Measurements from ENCODE around the gene SCAMP2.

DNA sequence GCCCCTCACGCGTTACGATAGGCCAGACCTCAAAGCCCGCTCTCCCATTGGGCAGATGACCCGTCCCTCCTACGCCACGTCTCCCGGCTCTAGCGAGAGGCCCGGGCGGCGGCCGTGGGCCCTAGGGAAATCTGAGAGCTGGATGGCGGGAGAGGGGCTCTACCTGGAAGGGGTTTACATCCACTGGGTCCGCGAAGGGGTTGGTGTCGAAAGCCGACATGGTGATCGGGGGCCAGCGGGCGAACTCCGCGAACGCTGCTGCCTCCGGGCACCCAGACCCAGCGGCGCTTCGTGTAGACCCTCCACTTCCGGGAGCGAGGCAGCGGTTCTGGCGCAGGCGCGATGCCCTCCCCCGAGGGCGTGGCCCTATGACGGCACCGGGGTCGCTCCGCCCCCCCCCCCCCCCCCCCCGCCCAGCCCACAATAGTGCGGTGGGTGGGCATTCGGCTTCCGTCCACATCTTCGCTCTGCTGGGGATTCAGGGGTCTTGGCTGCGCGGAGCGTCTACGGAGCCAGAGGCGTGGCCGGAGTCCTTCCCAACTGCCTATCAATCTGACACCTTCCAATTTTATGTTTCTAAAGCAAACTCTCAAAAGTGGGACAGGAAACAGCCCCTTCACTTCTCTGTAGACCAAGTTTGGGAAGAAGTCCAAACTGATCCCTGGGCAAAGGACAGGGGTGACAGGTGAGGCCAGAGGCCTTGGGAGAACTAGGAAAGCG is at the start of gene SCAMP2:
- TF ChIP-seq ZNF570 (CRISPR knock-in tag; IDR thresholded peaks at IDR 0.05; ENCODE audit: borderline replicate concordance) (no peak), POLR2A (IDR thresholded peaks at IDR 0.05; ENCODE audit: insufficient read depth in 1 of 2, low read depth in 2 of 2, low read length in 2 of 2) (peak; percentile 92 to 93), CENPX (CRISPR knock-in tag; IDR thresholded peaks at IDR 0.05) (no peak), ATF3 (CRISPR knock-in tag; IDR thresholded peaks at IDR 0.05) (no peak), HOXA9 (CRISPR knock-in tag; IDR thresholded peaks at IDR 0.05; ENCODE audit: borderline replicate concordance) (no peak), NR2C2 (CRISPR knock-in tag; IDR thresholded peaks at IDR 0.05; ENCODE audit: borderline replicate concordance) (peak; percentile 73; the same call in 1 of the 2 replicates), MIER2 (CRISPR knock-in tag; IDR thresholded peaks at IDR 0.05) (no peak), ZNF274 (CRISPR knock-in tag; IDR thresholded peaks at IDR 0.05) (peak; percentile 57; the same call in 1 of the 2 replicates), ZFAT (CRISPR knock-in tag; conservative IDR thresholded peaks at IDR 0.05) (no peak), ZGPAT (CRISPR knock-in tag; IDR thresholded peaks at IDR 0.05) (peak; percentile 76), CHD2 (IDR thresholded peaks at IDR 0.05; ENCODE audit: low read depth, low read length) (0 out of 2 replicates have a peak, but pooled peaks have one; percentile 10), ESRRA (CRISPR knock-in tag; IDR thresholded peaks at IDR 0.05; ENCODE audit: low read depth) (0 out of 2 replicates have a peak, but pooled peaks have one; percentile 27)
- TF ChIP-seq, protein P1, sequence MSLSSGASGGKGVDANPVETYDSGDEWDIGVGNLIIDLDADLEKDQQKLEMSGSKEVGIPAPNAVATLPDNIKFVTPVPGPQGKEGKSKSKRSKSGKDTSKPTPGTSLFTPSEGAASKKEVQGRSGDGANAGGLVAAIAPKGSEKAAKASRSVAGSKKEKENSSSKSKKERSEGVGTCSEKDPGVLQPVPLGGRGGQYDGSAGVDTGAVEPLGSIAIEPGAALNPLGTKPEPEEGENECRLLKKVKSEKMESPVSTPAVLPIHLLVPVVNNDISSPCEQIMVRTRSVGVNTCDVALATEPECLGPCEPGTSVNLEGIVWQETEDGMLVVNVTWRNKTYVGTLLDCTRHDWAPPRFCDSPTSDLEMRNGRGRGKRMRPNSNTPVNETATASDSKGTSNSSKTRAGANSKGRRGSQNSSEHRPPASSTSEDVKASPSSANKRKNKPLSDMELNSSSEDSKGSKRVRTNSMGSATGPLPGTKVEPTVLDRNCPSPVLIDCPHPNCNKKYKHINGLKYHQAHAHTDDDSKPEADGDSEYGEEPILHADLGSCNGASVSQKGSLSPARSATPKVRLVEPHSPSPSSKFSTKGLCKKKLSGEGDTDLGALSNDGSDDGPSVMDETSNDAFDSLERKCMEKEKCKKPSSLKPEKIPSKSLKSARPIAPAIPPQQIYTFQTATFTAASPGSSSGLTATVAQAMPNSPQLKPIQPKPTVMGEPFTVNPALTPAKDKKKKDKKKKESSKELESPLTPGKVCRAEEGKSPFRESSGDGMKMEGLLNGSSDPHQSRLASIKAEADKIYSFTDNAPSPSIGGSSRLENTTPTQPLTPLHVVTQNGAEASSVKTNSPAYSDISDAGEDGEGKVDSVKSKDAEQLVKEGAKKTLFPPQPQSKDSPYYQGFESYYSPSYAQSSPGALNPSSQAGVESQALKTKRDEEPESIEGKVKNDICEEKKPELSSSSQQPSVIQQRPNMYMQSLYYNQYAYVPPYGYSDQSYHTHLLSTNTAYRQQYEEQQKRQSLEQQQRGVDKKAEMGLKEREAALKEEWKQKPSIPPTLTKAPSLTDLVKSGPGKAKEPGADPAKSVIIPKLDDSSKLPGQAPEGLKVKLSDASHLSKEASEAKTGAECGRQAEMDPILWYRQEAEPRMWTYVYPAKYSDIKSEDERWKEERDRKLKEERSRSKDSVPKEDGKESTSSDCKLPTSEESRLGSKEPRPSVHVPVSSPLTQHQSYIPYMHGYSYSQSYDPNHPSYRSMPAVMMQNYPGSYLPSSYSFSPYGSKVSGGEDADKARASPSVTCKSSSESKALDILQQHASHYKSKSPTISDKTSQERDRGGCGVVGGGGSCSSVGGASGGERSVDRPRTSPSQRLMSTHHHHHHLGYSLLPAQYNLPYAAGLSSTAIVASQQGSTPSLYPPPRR (CRISPR knock-in tag; IDR thresholded peaks at IDR 0.05; ENCODE audit: borderline replicate concordance), result no peak

All from HepG2 (cell line).